GM23248 (cell line): ENCODE measurements around the gene SUSD4. TPM values are rescaled to one million over a fixed set of nuclear protein-coding genes. Genes with fewer than 3 reads are reported as not detected.

Experiments used
- DNase-seq: peaks from one replicate; pipeline ENCODE4 v3.0.0-alpha.2; 2015
- H2AFZ ChIP-seq: fragments of 200-600 bp; sonication (generic); 2 replicates; pipeline ENCODE4 v1.6.1; 2016; ENCODE audit warnings: antibody characterized with exemption
- H3F3A ChIP-seq: fragments of 200-600 bp; sonication (generic); 2 replicates; pipeline ENCODE4 v1.6.1; 2016; ENCODE audit warnings: mild to moderate bottlenecking, antibody characterized with exemption, mixed run types; ENCODE audit not compliant: insufficient read depth
- H3K27ac ChIP-seq: fragments of 200-600 bp; sonication (generic); 2 replicates; pipeline ENCODE4 v1.5.1; 2016; ENCODE audit warnings: mild to moderate bottlenecking
- H3K27me3 ChIP-seq: fragments of 200-600 bp; sonication (generic); replicated peaks from 2 replicates; pipeline ENCODE4 v1.6.1; 2016; ENCODE audit warnings: mild to moderate bottlenecking; ENCODE audit not compliant: insufficient read depth
- H3K36me3 ChIP-seq: fragments of 200-600 bp; sonication (generic); 2 replicates; pipeline ENCODE4 v1.6.1; 2016; ENCODE audit warnings: low read depth, mild to moderate bottlenecking
- H3K4me1 ChIP-seq: fragments of 200-600 bp; sonication (generic); 2 replicates; pipeline ENCODE4 v1.6.1; 2016; ENCODE audit warnings: mild to moderate bottlenecking; ENCODE audit not compliant: insufficient read depth
- H3K4me2 ChIP-seq: fragments of 200-600 bp; sonication (generic); one replicate; pipeline ENCODE4 v1.6.1; 2016; ENCODE audit warnings: mild to moderate bottlenecking; ENCODE audit not compliant: unreplicated experiment
- H3K4me3 ChIP-seq: fragments of 200-600 bp; sonication (generic); 2 replicates; pipeline ENCODE4 v1.5.1; 2016; ENCODE audit warnings: mild to moderate bottlenecking
- H3K79me2 ChIP-seq: fragments of 200-600 bp; sonication (generic); 2 replicates; pipeline ENCODE4 v1.6.1; 2016; ENCODE audit warnings: mild to moderate bottlenecking; ENCODE audit not compliant: insufficient read depth
- H3K9ac ChIP-seq: fragments of 200-600 bp; sonication (generic); 2 replicates; pipeline ENCODE4 v1.6.1; 2016; ENCODE audit warnings: mild to moderate bottlenecking
- H3K9me2 ChIP-seq: fragments of 200-600 bp; sonication (generic); 2 replicates; pipeline ENCODE4 v1.6.1; 2016; ENCODE audit warnings: mixed run types, mild to moderate bottlenecking, moderate library complexity; ENCODE audit not compliant: insufficient read depth
- H3K9me3 ChIP-seq: fragments of 200-600 bp; sonication (generic); one replicate; pipeline ENCODE4 v1.6.1; 2017; ENCODE audit warnings: low read depth
- H4K20me1 ChIP-seq: fragments of 200-600 bp; sonication (generic); 2 replicates; pipeline ENCODE4 v1.6.0; 2016; ENCODE audit not compliant: insufficient read depth
- EZH2 ChIP-seq: fragments of 200-600 bp; sonication (generic); IDR thresholded peaks from 2 replicates; pipeline ENCODE4 v1.6.1; 2018; ENCODE audit warnings: antibody characterized with exemption, mild to moderate bottlenecking; ENCODE audit not compliant: insufficient read depth, poor library complexity, severe bottlenecking
- EZH2phosphoT487 ChIP-seq: fragments of 200-600 bp; sonication (generic); IDR thresholded peaks from 2 replicates; pipeline ENCODE4 v1.6.1; 2018; ENCODE audit warnings: antibody characterized with exemption, moderate library complexity, mild to moderate bottlenecking, low read depth; ENCODE audit not compliant: insufficient read depth
- WGBS, 2 experiments: methylation state at CpG; one replicate each; pipeline ENCODE4 v1.1.6; 2015 to 2017; ENCODE audit warnings: low lambda C conversion rate in 2 of 2, low coverage in 1 of 2; ENCODE audit errors: missing lambda C conversion rate in 2 of 2; 5-methylcytosine and 5-hydroxymethylcytosine counted together
- in situ Hi-C: fragments of 300-500 bp; cut with MboI; formaldehyde crosslinking; loops from 2 replicates; pipeline ENCODE4 v1.15.0; 2020
- polyA plus RNA-seq: library from polyadenylated mRNA; unstranded; fragments of >200 nt; fragmentation: Nextera tagmentation; extraction: Ambion mirVana; gene quantifications from 2 replicates; pipeline ENCODE4 v1.2.1, GENCODE V29; 2016
- total RNA-seq: library from RNA; depleted of rRNA; stranded (reverse); fragments of >200 nt; shearing (Covaris generic); gene quantifications from 2 replicates; pipeline ENCODE4 v1.2.3, GENCODE V29; 2014

The SUSD4 gene
- total and polyA plus RNA-seq, 2 experiments from 2014 or later, result 1.1 to 3.9 TPM

GRCh38 chr1:223311826-223312225 lies 52.1 kb downstream of the SUSD4 start:
- Histone ChIP-seq H3K4me3 (no peak overlapping the region), H3K9ac (no peak overlapping the region), H3K27me3 (no peaks in the 10 kb centered on the region; the same call in 1 of the 2 replicates), H3F3A (no peaks in the 10 kb centered on the region), H3K9me3 (no peaks in the 10 kb centered on the region), H3K79me2 (no peaks in the 10 kb centered on the region), H3K27ac (no peak overlapping the region), H4K20me1 (no peaks in the 10 kb centered on the region), H2AFZ (no peak overlapping the region), H3K4me1 (no peaks in the 10 kb centered on the region), H3K9me2 (no peaks in the 10 kb centered on the region), H3K4me2 (no peak overlapping the region), H3K36me3 (no peaks in the 10 kb centered on the region)
- in situ Hi-C loops, result no loop called here
- no peak for DNase-seq
- no peak for TF ChIP-seq EZH2
- no peak for TF ChIP-seq EZH2phosphoT487
- WGBS, 2 experiments, result 46 to 54% methylated on average over 3 of the region's 3 CpGs

- H3K36me3 ChIP-seq, result no peaks in the 10 kb centered on the region
- no peaks in the 10 kb centered on the region for H3K79me2 ChIP-seq
- no peak overlapping the region for H2AFZ ChIP-seq
- H3K9me3 ChIP-seq, result no peaks in the 10 kb centered on the region
- no peaks in the 10 kb centered on the region for H4K20me1 ChIP-seq
- in situ Hi-C loops, result no loop called here
- H3K9ac ChIP-seq, result no peak overlapping the region
- DNase-seq, result no peak
- H3K4me2 ChIP-seq, result no peak overlapping the region
- H3K4me3 ChIP-seq, result no peak overlapping the region
- H3F3A ChIP-seq, result no peaks in the 10 kb centered on the region
- TF ChIP-seq EZH2 (no peak), EZH2phosphoT487 (no peak)
- WGBS, 2 experiments, result 47 to 49% methylated on average over 2 of the region's 2 CpGs
- H3K9me2 ChIP-seq, result no peaks in the 10 kb centered on the region
- H3K27ac ChIP-seq, result no peak overlapping the region
- H3K27me3 ChIP-seq, result peaks cover 6% of the 10 kb centered on the region
- no peaks in the 10 kb centered on the region for H3K4me1 ChIP-seq
Observed at GRCh38 chr1:223308136-223308535, 55.8 kb downstream of the SUSD4 start.

DNA sequence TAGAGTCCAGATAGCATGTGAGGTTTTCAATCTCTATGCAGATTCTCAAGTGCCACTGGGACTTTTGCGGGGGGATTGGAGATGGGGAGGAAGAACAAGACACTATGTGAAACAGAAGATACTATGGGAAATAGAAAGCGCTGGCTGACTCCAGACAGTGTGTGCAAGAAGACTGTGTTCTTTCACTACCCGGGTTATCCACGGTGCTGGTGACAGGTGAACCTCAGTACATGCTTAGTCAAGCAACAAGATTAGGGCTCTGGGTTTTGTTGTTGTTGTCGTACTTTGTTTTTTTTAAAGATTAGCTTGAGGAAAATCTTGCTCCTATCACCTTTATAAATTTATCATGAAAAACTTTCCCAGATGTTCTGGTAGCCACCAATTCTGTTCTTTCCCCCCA lies 56.4 kb downstream of the SUSD4 start:
- Histone ChIP-seq H2AFZ (no peak overlapping the region), H3K36me3 (no peaks in the 10 kb centered on the region), H3K27ac (no peak overlapping the region), H3K9me2 (no peaks in the 10 kb centered on the region), H3F3A (no peaks in the 10 kb centered on the region), H3K27me3 (peaks cover 6% of the 10 kb centered on the region), H3K4me1 (no peaks in the 10 kb centered on the region), H3K9ac (no peak overlapping the region), H4K20me1 (no peaks in the 10 kb centered on the region), H3K4me2 (no peak overlapping the region), H3K9me3 (no peaks in the 10 kb centered on the region), H3K4me3 (no peak overlapping the region), H3K79me2 (no peaks in the 10 kb centered on the region)
- in situ Hi-C loops, result no loop called here
- no peak for TF ChIP-seq EZH2phosphoT487
- TF ChIP-seq EZH2, result no peak
- no peak for DNase-seq
- WGBS, 2 experiments, result 66 to 68% methylated on average over 5 of the region's 5 CpGs

DNA sequence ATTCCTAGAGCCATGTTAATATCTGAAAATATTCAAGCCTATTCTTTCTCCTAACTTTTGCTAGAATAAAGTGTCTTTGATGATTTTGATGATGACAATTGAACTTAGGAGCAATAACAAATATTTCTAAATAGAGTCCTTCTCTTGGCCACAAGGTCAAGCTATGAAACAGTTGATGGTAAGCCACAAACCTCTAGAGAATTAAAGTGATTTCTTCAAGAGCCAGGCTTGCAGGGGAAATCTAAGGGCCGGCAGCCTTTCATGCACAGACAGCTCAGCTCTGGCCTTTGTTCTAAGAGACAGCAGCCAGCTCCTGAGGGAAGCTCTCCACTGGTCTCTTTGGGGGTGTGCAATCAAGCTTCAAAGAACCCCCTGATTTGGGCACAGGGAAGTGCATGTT lies 59.0 kb downstream of the SUSD4 start:
- no peak for TF ChIP-seq EZH2phosphoT487
- no peak for TF ChIP-seq EZH2
- H4K20me1 ChIP-seq, result no peaks in the 10 kb centered on the region
- in situ Hi-C loops, result no loop called here
- no peaks in the 10 kb centered on the region for H3K4me1 ChIP-seq
- no peaks in the 10 kb centered on the region for H3K9me2 ChIP-seq
- no peak overlapping the region for H3K9ac ChIP-seq
- H3K4me3 ChIP-seq, result no peak overlapping the region
- no peak overlapping the region for H3K4me2 ChIP-seq
- H3K27me3 ChIP-seq, result peaks cover 12% of the 10 kb centered on the region
- no peak for DNase-seq
- no peaks in the 10 kb centered on the region for H3F3A ChIP-seq
- WGBS, 2 experiments, result 50 to 60% methylated on average over 1 of the region's 1 CpG
- no peak overlapping the region for H2AFZ ChIP-seq
- no peaks in the 10 kb centered on the region for H3K9me3 ChIP-seq
- no peaks in the 10 kb centered on the region for H3K79me2 ChIP-seq
- no peak overlapping the region for H3K27ac ChIP-seq
- H3K36me3 ChIP-seq, result no peaks in the 10 kb centered on the region

- no peaks in the 10 kb centered on the region for H3K9me3 ChIP-seq
- H3K4me1 ChIP-seq, result no peaks in the 10 kb centered on the region
- in situ Hi-C loops, result no loop called here
- no peak overlapping the region for H3K4me3 ChIP-seq
- H3K9ac ChIP-seq, result no peak overlapping the region
- WGBS, 2 experiments, result 81 to 84% methylated on average over 2 of the region's 2 CpGs
- H3K79me2 ChIP-seq, result no peaks in the 10 kb centered on the region
- no peaks in the 10 kb centered on the region for H4K20me1 ChIP-seq
- H2AFZ ChIP-seq, result no peak overlapping the region
- H3K27ac ChIP-seq, result no peak overlapping the region
- no peaks in the 10 kb centered on the region for H3F3A ChIP-seq
- no peak overlapping the region for H3K4me2 ChIP-seq
- peaks cover 9% of the 10 kb centered on the region; the same call in 1 of the 2 replicates for H3K27me3 ChIP-seq
- no peak for DNase-seq
- no peaks in the 10 kb centered on the region for H3K36me3 ChIP-seq
- TF ChIP-seq EZH2phosphoT487, result no peak
- no peak for TF ChIP-seq EZH2
- no peaks in the 10 kb centered on the region for H3K9me2 ChIP-seq
Observed at GRCh38 chr1:223301371-223301770, 62.6 kb downstream of the SUSD4 start.
